HG03095 (cell line): Measurements from ENCODE around the gene C3orf18.
"Not testable (repeated sequence)": the region's sequence is repeated elsewhere in the genome, so short reads cannot be mapped to it uniquely, and the experiment has no call there.

ENCODE experiments used
- ATAC-seq: cut with Tn5 transposase; IDR thresholded peaks from one replicate; pipeline ENCODE4 v1.9.1; 2021; ENCODE audit warnings: moderate library complexity; ENCODE audit not compliant: unreplicated experiment

Gene C3orf18

GRCh38 chr3:50525191-50525910, 42.2 kb downstream of the C3orf18 start:
- ATAC-seq = no peak

GRCh38 chr3:50524746-50525145, 42.8 kb downstream of the C3orf18 start:
- no peak for ATAC-seq

GRCh38 chr3:50523279-50523811, 44.2 kb downstream of the C3orf18 start:
- ATAC-seq = no peak

- ATAC-seq = no peak
Measured at GRCh38 chr3:50521572-50521971, 46.0 kb downstream of the C3orf18 start.

GRCh38 chr3:50520849-50521248, 46.7 kb downstream of the C3orf18 start:
- ATAC-seq = no peak

GRCh38 chr3:50519471-50520089, 48.0 kb downstream of the C3orf18 start:
- ATAC-seq = no peak

- no peak for ATAC-seq
Measured at GRCh38 chr3:50518436-50518835, 49.1 kb downstream of the C3orf18 start.

GRCh38 chr3:50517721-50518206, 49.8 kb downstream of the C3orf18 start:
- ATAC-seq = no peak

GRCh38 chr3:50516440-50516871, 51.1 kb downstream of the C3orf18 start:
- no peak for ATAC-seq

GRCh38 chr3:50515565-50516439, 51.7 kb downstream of the C3orf18 start:
- ATAC-seq = no peak

- not testable (repeated sequence) for ATAC-seq
Measured at GRCh38 chr3:50512908-50513307, 54.6 kb downstream of the C3orf18 start.

- no peak for ATAC-seq
Measured at GRCh38 chr3:50512131-50512530, 55.4 kb downstream of the C3orf18 start.

- no peak for ATAC-seq
Measured at GRCh38 chr3:50510325-50510724, 57.2 kb downstream of the C3orf18 start.

GRCh38 chr3:50509715-50510114, 57.8 kb downstream of the C3orf18 start:
- ATAC-seq = no peak

GRCh38 chr3:50508821-50509220, 58.7 kb downstream of the C3orf18 start:
- no peak for ATAC-seq
